ENCODE results near the gene DOK6.

The DOK6 gene

GRCh38 chr18:69697069-69697468 lies 296.4 kb downstream of the DOK6 start:
- no peak for DNase-seq

- no peak for DNase-seq
Measured at GRCh38 chr18:69697689-69698088, 297.0 kb downstream of the DOK6 start.

- no peak for DNase-seq
Measured at GRCh38 chr18:69701305-69701704, 300.6 kb downstream of the DOK6 start.

- no peak for DNase-seq
Measured at GRCh38 chr18:69703461-69703860, 302.8 kb downstream of the DOK6 start.

- no peak for DNase-seq
Measured at GRCh38 chr18:69705987-69706386, 305.3 kb downstream of the DOK6 start.

GRCh38 chr18:69708844-69709243 lies 308.2 kb downstream of the DOK6 start:
- DNase-seq: no peak

GRCh38 chr18:69715191-69715795 lies 314.6 kb downstream of the DOK6 start:
- DNase-seq: no peak

GRCh38 chr18:69717586-69717985 lies 316.9 kb downstream of the DOK6 start:
- no peak for DNase-seq

GRCh38 chr18:69718912-69719547 lies 318.3 kb downstream of the DOK6 start:
- DNase-seq: no peak

- no peak for DNase-seq
Measured at GRCh38 chr18:69720422-69720821, 319.7 kb downstream of the DOK6 start.

- no peak for DNase-seq
Measured at GRCh38 chr18:69723434-69723833, 322.7 kb downstream of the DOK6 start.

GRCh38 chr18:69725009-69725408 lies 324.3 kb downstream of the DOK6 start:
- no peak for DNase-seq

- no peak for DNase-seq
Measured at GRCh38 chr18:69725855-69726508, 325.3 kb downstream of the DOK6 start.

- no peak for DNase-seq
Measured at GRCh38 chr18:69727912-69728572, 327.4 kb downstream of the DOK6 start.

GRCh38 chr18:69730664-69731063 lies 330.0 kb downstream of the DOK6 start:
- DNase-seq: no peak

GRCh38 chr18:69734536-69734935 lies 333.8 kb downstream of the DOK6 start:
- no peak for DNase-seq

- no peak for DNase-seq
Measured at GRCh38 chr18:69736730-69737129, 336.0 kb downstream of the DOK6 start.

GRCh38 chr18:69737851-69738250 lies 337.2 kb downstream of the DOK6 start:
- no peak for DNase-seq

- no peak for DNase-seq
Measured at GRCh38 chr18:69747388-69747787, 346.7 kb downstream of the DOK6 start.

- no peak for DNase-seq
Measured at GRCh38 chr18:69752737-69753380, 352.2 kb downstream of the DOK6 start.

- DNase-seq: no peak
Measured at GRCh38 chr18:69754108-69754507, 353.4 kb downstream of the DOK6 start.

- no peak for DNase-seq
Measured at GRCh38 chr18:69755041-69755440, 354.4 kb downstream of the DOK6 start.

- DNase-seq: peak in 1 of 5 donors; percentile 4
Measured at GRCh38 chr18:69755856-69756496, 355.3 kb downstream of the DOK6 start.
